ENCODE results near the gene OR9K2. TPM values are rescaled to one million over a fixed set of nuclear protein-coding genes. Genes with fewer than 3 reads are reported as not detected.
A peak's percentile ranks its signal among the peaks of the same experiment; 100 is the strongest.
"Not testable (repeated sequence)": the region's sequence is repeated elsewhere in the genome, so short reads cannot be mapped to it uniquely, and the experiment has no call there.

OR9K2 gene, protein sequence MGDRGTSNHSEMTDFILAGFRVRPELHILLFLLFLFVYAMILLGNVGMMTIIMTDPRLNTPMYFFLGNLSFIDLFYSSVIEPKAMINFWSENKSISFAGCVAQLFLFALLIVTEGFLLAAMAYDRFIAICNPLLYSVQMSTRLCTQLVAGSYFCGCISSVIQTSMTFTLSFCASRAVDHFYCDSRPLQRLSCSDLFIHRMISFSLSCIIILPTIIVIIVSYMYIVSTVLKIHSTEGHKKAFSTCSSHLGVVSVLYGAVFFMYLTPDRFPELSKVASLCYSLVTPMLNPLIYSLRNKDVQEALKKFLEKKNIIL
- total RNA-seq (2014; rRNA removed; shearing (Covaris generic)): not detected in 2 replicates

- DNase-seq (ENCODE audit: low spot score): no peak
Observed at GRCh38 chr12:55126106-55126505, at the start of gene OR9K2. TSS of gene OR9K2 (plus strand) at chr12:55126406. CDS start at chr12:55129835, 3,429 bp downstream.

DNA sequence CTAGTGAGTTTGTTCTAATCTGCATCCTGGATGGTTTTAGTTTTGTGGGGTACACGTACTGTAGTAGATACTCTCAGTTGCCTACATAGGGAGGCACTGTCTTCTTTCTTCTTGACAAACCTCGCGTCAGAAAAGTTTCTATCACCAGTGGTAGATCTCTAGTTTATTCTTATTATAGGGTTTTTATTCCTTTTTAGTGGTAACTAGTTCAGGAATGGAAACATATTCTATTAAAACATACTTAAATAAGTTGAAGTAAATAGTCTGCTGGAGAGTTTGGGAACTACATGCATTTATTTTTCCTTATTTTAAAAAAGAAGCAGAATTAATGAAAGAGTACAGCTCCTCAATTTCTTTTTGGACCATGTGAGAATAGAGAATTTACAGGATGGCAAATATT lies 33.6 kb upstream of the OR9K2 start:
- no peak for DNase-seq (ENCODE audit: low spot score)

GRCh38 chr12:55112378-55112875 lies 13.8 kb upstream of the OR9K2 start:
- DNase-seq (ENCODE audit: low spot score): no peak

DNA sequence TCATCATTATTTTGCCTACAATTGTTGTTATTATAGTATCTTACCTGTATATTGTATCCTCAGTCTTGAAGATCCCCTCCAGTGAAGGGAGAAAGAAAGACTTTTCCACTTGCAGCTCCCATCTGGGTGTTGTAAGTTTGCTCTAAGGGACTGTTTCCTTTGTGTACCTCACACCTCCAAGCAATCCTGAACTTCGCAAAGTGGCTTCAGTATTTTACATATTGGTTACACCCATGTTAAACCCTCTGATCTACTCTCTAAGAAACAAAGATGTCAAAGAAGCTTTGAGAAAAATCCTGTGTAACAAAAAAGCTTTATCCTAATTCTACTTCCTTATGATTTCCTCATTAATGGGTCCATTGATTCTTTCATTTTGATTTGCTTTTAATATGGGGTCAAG lies 10.1 kb upstream of the OR9K2 start:
- no peak for DNase-seq (ENCODE audit: low spot score)

- no peak for DNase-seq (ENCODE audit: low spot score)
Observed at GRCh38 chr12:55132816-55133215, 6.6 kb downstream of the OR9K2 start.

DNA sequence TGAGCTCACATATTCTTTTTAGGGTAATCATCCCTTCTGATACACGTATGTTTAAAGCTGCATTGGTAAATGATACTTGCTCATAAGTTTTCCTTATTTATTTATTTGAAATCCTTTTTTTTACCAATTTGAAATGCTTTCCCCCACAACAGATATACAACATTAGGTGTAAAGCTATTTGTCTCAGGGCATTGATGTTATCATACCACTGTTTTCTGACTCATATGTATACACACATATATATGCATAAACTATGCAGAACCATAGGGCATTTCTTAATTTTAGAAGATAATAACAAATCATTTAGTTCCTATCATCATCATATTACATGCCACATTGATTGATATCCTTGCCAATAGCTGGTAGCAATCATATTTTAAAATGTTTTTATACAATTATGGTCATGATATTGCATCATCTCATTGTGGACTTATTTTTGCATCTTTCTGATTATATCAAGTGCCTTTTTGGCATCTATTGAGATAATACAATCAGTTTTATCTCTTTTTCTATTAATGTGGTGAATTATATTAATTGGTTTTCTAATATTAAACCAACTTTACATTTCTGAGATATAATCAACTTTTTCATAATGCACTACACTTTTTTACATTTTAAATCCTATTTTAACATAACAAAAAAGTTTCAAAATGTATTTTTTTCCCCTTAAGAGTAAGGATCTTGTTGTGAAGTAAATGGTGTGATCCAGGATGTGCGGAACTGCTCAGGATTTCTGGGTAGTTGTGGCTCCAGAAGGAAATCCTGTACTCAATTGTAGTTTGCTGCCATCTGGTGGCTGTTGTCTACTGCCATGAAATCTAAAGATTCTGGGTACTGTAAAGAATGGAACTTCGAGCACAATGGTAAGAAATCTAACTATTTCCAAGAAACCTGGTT lies 16.7 kb downstream of the OR9K2 start:
- peak; percentile 56 for DNase-seq (ENCODE audit: low spot score)

- DNase-seq (ENCODE audit: low spot score): no peak
Observed at GRCh38 chr12:55143566-55143870, 17.3 kb downstream of the OR9K2 start.

- not testable (repeated sequence) for DNase-seq (ENCODE audit: low spot score)
Observed at GRCh38 chr12:55167010-55167640, 40.9 kb downstream of the OR9K2 start.

DNA sequence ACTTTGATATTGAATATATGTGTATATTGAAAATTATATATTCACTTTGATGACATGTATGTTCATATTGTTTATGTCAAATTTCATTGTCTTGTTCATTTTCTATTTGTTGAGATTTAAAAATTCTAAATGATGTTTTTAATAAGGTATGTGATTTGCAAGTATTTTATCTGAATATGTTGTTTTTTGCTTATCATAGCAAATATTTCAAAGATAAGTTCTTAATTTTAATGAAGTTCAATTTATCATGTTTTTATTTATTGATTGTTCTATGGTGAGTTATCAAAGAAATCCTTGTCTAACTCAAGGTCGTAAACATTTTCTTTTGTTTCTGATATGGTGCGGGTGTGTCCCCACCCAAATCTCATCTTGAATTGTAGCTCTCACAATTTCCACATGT lies 45.2 kb downstream of the OR9K2 start:
- no peak for DNase-seq (ENCODE audit: low spot score)

GRCh38 chr12:55171846-55172245 lies 45.6 kb downstream of the OR9K2 start:
- DNase-seq (ENCODE audit: low spot score): not testable (repeated sequence)

DNA sequence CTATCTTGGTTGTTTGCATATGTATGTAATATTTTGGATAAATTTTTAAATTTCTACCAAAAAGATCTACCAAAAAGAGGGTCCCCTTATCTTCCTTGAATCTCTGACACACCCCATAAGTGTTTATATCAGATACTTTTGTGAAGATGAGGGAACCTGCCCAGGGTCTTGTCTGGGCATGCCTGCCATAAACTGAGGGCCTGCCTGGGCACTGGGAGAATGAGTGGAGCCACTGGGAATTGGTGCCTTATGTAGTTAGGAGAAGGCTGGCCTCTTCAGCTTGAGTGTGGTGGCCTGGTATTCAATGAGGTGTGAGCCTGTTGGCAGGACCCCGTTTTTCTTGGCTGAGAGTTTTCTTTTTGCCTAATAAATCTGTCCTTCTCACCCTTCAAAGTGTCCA lies 46.5 kb downstream of the OR9K2 start:
- DNase-seq (ENCODE audit: low spot score): no peak

DNA sequence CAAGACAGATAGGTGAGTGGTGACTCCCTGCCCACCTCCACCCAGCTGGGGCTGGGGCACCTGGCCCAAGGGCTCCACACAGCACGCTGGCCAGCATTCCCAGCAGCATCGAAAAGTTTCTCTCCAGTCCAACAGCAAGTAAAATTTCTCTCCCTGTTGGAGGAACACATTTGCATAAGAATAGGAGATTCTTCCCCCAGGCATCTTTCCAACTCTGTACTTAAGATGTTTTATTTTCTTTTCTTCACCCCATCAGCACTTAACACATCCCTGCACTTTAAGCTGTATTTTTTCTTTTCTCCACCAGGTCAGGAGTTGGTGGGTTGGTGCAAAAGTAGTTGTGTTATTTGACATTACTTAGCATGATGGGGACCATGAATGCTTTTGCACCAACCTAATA lies 47.2 kb downstream of the OR9K2 start:
- DNase-seq (ENCODE audit: low spot score): no peak

Other genes starting within 250 kb of the OR9K2 start
- gene TESPA1, start 141.6 kb upstream of the OR9K2 start, total RNA-seq (2014; rRNA removed; shearing (Covaris generic)): 1.8 and 11.7 TPM in 2 replicates
- gene NEUROD4, start 106.4 kb upstream of the OR9K2 start, total RNA-seq (2014; rRNA removed; shearing (Covaris generic)): not detected in 2 replicates
- not detected in 2 replicates for gene OR10A7, start 94.6 kb downstream of the OR9K2 start, total RNA-seq (2014; rRNA removed; shearing (Covaris generic))
- gene OR6C74, start 118.2 kb downstream of the OR9K2 start, total RNA-seq (2014; rRNA removed; shearing (Covaris generic)): not detected in 2 replicates
- not detected in 2 replicates for gene OR6C6, start 170.2 kb downstream of the OR9K2 start, total RNA-seq (2014; rRNA removed; shearing (Covaris generic))
- gene OR6C1, start 187.9 kb downstream of the OR9K2 start, total RNA-seq (2014; rRNA removed; shearing (Covaris generic)): not detected in 2 replicates
- gene OR6C3, start 204.3 kb downstream of the OR9K2 start, total RNA-seq (2014; rRNA removed; shearing (Covaris generic)): not detected in 2 replicates
- gene OR6C75, start 236.6 kb downstream of the OR9K2 start, total RNA-seq (2014; rRNA removed; shearing (Covaris generic)): not detected in 2 replicates